ENCODE results near the gene DPP9.

- TF ChIP-seq POLR2A (IDR thresholded peaks at IDR 0.05; ENCODE audit: low read depth, low read length): no peak
- TF ChIP-seq POLR2AphosphoS5 (IDR thresholded peaks at IDR 0.05; ENCODE audit: low read depth, low read length): no peak
- no peak for TF ChIP-seq SPI1 (IDR thresholded peaks at IDR 0.05; ENCODE audit: low read depth, low read length)
- no peak for TF ChIP-seq TAF1 (IDR thresholded peaks at IDR 0.05; ENCODE audit: low read depth, low read length)
- TF ChIP-seq PAX5 (IDR thresholded peaks at IDR 0.05; ENCODE audit: insufficient read depth, low read length, severe bottlenecking): no peak
Measured at GRCh38 chr19:4688587-4688986, 35.1 kb downstream of the DPP9 start.

All from GM12891 (cell line).